HG02852 (cell line): ENCODE measurements around the gene PPDPF.
"Not testable (repeated sequence)": the region's sequence is repeated elsewhere in the genome, so short reads cannot be mapped to it uniquely, and the experiment has no call there.

Source experiments
- ATAC-seq: cut with Tn5 transposase; IDR thresholded peaks from one replicate; pipeline ENCODE4 v1.9.1; 2021; ENCODE audit warnings: mild to moderate bottlenecking, moderate library complexity; ENCODE audit not compliant: unreplicated experiment

Gene PPDPF

DNA sequence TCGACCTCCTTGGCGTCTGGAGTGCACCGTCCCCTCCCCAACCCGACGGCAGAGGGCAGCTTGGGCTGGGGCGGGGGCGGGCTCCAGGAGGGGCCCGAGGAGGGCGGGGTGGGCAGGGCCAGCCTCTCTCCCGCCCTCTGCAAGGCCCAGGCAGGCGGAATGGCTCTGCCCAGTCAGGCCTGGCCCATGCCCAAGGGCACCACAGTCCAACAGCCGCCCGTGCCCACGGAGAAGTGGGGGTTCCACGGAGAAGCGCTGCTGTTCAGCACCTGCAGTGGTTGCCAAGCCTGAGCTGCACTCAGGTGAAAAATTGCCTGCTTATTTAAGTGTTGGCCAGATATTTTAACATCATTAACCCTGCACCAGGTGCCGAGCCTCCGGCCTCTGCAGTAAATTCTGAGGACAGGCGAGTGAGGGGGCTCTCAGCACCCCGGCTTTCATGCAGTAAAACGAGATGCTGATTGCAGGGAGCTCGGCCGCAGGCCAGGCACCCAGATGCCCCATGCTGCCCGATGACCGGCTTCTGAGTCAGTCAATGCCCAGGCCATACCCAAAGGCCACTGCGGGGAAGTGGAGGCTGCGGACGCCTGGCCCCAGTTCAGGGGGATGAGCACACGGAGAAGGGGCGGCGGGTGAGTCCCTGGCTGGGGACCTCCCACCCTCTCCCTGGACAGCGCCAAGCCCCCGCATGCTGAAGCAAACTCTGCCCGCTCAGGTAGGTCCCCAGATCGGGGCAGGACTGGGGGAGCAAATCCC is 27.3 kb downstream of the PPDPF start, which contains the start of gene SRMS:
SRMS (minus strand) TSS at position 25 of the 756 bp plus-strand sequence. CDS start 286 bp downstream, outside the sequence.
- no peak for ATAC-seq

DNA sequence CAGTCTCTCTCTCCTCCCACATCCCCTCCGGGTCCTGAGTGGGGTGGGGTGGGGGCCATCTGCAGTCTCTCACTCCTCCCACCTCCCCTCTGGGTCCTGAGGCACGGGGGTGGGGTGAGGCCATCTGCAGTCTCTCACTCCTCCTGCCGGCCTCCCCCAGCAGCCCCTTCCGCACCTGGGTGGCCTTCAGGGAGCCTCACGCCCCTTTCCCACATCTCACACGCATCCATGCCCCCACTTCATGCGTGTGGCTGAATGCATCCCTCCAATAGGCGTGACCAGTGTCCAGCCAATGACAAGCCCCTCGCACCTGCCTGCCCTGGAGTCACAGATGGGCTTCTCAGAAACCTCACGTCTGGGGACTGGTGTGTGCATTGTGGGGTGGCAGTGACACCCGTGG is 28.0 kb downstream of the PPDPF start:
- no peak for ATAC-seq

DNA sequence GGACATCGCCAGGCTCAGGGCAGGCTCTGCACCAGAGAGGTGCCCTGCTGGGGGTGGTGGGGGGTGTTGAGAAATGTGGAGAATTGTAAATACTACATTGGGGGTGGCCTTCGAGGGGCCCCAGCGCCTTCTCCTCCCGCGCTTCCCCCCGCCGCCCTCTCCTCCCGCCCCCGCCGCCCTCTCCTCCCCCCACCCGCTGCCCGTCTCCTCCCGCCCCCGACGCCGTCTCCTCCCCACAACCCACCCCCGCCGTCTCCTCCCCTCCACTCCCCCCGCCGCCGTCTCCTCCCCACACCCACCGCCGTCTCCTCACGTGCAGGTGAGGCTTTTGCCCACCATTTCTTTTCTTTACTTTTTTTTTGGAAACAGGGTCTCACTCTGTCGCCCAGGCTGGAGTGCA is 28.5 kb downstream of the PPDPF start:
- ATAC-seq: no peak

DNA sequence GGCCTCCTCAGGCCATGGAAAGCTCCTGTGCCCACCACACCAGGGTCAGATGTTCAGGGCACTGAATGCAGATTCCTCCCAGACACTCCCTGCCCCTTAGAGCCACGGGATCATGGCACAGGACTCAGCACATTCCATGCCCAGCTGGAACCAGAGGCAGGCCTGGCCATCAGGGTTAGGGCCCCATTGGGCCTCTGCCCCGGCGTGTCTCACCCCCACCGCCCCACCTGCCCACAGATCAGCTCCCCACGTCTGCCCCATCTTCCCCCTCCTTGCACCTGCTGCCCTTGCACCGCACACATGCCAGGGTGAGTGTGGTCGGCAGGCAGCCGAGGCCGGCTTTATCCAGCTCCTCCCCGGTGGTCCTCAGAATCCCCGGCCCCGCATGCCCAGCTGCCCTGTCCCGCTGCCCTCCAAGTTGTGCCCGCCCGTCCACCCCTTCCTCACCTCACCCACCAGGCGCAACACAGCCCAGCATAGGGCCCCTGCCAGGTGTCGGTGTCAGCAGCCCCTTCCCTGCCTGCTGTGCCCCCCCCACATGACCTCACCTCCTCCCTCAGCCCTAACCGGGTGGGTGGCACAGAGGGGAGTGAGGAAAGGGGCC is 29.2 kb downstream of the PPDPF start:
- ATAC-seq: no peak

DNA sequence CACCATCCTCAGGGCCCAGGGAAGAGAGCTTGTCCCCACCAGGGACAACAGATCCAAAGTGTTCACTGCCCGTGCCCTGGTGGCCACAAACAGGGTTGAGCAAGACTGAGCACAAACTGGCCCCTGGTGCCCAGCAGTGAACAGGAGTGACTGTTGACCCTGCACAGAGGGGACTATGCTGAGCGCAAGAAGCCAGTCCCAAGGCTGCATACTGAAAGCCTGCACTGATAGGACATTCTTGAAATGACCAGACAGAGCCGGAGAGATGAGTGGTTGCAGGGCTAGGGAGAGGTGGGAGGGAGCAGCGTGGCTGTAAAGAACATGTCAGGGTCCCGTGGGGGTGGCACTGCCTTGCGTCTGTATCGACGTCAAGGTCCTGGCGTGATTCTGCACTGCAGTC is 30.5 kb downstream of the PPDPF start:
- ATAC-seq: no peak

DNA sequence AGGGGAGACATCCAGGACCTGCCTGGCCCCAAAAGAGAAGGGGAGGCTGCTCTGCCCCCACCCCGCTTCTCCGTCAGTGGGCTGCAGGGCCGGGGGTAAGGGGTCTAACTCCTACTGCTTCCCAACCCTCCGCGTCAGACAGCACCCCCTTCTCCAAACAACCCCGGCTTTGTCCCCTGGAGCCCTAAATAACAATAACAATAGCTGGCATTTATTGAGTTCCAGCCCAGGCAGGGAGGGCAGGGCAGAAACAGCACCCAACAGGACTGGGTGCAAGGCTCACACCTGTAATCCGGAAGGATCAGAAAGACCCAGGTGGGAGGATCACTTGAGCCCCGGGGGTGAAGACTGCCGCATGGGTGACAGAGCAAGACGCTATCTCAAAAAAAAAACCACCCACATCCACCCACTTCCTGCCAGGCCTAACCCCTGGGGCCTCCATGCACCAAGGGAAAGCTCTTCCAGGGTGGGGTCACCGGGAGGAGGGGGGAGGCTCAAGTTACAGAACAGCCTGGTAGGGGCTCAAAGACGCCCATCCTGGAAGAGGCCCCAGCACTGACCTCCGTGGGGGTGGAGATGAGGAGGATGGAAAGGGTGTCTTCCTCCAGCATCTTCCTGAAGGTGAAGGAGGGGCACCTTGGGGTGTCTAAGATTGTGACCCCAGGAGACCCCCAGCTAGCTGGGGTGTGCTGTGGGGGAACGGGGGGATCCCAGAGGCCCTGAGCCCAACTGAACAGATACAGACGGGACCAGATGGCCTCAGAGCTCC is 32.1 kb downstream of the PPDPF start:
- peak; percentile 35 for ATAC-seq

DNA sequence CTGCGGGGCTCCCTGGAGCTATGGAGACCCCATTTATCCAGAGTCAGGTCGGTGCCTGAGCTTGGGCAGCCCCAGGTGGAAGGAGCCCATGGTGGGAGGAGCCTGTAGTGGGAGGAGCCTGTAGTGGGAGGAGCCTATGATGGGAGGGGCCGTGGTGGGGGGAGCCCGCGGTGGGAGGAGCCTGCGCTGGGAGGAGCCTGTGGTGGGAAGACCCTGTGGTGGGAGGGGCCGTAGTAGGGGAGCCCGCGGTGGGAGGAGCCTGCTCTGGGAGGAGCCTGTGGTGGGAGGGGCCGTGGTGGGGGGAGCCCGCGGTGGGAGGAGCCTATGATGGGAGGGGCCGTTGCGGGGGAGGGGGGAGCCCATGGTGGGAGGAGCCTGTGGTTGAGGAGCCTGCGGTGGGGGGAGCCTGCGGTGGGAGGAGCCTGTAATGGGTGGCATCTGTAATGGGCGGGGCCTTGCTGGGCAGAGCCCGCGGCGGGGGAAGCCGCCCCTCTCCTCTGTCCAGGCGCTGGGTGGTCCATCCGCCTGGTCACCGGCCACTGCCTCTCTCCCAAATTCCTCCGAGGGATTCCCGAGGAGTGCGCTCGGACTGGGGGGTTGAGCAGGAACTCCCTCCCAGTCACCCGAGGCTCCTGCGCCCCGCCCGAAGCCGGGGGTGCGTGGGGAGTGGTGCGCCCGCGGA is 32.8 kb downstream of the PPDPF start:
- ATAC-seq: peak; percentile 31

DNA sequence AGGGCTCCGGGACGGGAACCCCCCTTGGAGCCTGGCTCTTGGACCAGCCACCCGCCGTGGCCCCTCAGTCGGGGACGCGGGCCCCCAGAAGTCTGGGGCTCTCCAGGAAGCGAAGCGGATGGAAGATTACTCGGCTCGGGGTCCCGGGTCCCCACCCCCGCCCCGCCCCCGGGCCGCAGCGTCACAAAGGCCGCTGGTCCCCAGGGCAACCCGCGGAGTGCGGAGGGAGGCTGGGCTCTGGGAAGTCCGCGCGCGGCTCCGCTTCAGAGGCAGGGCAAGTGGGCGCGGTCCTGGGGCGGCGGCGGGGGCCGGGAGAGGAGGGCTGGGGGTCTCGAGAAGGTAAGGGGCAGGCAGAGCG is 33.3 kb downstream of the PPDPF start, which contains the start of gene FNDC11:
FNDC11 (plus strand) TSS at position 227 of the 358 bp plus-strand sequence. CDS start 1,505 bp downstream, outside the sequence.
- peak; percentile 20 for ATAC-seq

DNA sequence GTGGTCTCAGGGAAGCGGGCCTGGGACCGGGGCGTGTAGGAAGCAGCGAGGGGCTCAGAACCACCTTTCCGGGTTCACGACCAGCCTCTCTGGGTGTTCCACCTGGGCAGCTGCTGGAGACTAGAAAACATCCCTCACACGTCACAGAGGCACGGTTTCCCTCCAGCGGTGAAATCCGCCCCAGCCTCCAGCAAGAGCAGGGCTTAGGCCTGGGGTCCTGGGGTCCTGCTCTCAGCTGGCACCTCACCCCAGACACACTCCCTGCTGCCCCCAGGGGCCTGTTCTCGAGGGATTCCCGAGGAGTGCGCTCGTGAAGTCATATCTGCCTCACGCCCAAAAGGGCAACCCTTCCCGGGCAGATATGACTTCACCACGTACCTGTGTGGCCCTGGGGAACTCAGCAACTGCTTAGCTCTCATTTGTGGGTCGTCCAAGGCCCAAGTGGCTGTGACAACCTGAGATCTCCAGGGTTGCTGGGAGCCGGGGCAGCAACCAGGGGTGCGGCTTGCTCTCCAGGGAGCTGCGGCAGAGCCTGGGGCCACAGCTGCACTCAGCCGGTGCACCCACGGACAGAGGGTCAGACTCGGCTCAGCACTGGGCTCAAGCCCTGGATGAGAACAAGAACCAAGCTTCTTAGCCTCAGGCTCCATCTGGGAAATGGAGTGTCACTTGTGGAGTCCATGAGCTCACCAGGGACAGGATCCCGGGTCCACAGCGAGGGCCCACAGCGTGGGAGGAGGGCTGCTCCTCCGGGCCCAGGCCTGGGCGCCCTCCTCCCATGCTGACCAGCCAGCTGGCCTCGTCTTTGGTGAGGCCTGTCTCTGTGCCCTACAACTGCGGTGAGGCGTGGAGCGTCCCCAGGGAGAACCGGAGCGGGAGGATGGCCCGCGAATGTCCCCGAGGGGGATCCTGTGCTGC is 34.1 kb downstream of the PPDPF start:
- ATAC-seq: no peak

DNA sequence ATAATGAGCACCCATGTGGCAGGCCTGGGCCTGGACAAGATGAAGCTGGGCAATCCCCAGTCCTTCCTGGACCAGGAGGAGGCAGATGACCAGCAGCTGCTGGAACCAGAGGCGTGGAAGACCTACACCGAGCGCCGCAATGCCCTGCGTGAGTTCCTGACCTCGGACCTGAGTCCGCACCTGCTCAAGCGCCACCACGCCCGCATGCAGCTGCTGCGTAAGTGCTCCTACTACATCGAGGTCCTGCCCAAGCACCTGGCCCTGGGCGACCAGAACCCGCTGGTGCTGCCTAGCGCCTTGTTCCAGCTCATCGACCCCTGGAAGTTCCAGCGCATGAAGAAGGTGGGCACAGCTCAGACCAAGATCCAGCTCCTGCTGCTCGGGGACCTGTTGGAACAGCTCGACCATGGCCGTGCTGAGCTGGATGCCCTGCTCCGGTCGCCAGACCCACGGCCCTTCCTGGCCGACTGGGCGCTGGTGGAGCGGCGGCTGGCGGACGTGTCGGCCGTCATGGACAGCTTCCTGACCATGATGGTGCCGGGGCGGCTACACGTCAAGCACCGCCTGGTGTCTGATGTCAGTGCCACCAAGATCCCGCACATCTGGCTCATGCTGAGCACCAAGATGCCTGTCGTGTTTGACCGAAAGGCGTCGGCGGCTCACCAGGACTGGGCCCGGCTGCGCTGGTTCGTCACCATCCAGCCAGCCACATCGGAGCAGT is 35.3 kb downstream of the PPDPF start:
- ATAC-seq: no peak

DNA sequence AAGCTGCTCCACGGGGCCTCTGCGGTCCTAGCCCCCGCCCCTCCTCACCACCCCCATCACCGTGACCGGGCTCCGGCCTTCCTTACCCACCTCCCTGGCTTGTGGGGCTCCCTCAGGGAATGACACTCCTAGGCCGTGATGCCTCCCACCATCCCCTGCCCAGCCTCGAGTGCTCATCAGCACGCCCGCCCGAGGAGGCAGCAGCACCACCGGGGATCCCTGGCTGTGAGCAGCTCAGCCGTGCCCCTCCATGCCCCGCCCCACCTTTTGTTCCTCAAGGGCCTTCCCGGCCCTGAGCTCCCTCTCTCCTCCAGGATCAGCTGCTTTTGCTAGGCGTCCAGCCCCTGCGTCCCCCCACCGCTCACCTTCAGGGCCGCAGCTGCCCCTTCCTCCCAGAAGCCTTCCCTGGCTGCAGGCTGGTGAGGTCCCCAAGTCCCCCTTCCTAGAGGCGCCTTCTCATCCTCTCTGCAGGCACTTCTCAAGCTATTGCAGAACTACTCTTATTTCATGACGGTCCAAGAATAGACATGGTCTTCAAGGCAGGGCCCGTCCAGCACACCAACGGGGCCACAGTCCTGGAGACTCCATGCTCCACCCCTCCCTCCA is 36.4 kb downstream of the PPDPF start:
- no peak for ATAC-seq

DNA sequence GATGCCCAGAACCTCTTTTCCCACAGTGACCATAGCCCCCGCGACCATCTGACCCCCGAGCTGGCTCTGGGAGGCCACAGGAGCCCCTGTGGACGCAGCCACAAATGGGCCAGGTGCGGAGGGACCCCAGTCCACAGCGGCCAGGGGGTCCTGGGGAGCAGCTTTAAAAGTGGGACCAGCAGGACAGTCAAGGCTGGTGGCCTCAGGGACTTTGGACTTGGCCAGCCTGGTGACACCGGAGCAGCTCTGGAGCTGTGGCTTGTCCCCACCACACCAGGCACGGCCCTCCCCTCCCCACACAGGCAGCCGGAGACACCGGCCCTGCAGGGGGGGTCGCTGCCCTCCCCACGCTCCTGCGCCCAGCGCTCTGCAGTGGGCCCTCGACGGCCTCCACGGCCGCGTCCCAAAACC is 36.9 kb downstream of the PPDPF start:
- no peak for ATAC-seq

DNA sequence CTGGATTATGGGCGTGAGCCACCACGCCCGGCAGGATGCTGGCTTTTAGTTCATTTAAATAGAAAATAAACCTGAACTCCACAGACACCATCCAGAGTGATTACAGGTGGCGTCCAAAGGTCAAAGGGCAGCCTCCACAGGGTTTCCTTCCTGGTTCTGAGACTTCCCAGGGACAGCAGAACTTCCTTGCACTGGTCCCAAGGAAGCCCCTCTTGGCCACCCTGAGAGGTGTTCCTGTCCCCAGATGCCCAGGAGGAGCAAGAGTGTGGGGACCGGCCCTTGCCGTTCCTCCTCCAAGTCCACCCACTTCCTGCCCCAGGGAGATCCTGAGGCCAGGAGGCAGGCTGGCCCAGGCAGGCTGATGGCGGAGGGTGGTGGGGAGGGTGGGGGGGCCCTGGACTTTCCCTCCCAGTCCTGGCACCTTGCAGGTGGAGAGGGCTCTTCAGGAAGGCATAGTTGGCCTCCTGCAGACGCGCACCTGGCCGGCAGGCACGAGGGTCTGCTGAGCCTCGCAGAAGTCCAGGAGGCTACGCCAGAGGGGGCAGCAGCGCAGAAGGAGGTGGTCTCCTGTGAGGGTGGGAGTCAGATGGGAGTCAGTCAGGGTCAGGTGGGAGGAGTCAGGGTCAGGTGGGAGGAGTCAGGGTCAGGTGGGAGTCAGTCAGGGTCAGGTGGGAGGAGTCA is 38.4 kb downstream of the PPDPF start:
- no peak for ATAC-seq

DNA sequence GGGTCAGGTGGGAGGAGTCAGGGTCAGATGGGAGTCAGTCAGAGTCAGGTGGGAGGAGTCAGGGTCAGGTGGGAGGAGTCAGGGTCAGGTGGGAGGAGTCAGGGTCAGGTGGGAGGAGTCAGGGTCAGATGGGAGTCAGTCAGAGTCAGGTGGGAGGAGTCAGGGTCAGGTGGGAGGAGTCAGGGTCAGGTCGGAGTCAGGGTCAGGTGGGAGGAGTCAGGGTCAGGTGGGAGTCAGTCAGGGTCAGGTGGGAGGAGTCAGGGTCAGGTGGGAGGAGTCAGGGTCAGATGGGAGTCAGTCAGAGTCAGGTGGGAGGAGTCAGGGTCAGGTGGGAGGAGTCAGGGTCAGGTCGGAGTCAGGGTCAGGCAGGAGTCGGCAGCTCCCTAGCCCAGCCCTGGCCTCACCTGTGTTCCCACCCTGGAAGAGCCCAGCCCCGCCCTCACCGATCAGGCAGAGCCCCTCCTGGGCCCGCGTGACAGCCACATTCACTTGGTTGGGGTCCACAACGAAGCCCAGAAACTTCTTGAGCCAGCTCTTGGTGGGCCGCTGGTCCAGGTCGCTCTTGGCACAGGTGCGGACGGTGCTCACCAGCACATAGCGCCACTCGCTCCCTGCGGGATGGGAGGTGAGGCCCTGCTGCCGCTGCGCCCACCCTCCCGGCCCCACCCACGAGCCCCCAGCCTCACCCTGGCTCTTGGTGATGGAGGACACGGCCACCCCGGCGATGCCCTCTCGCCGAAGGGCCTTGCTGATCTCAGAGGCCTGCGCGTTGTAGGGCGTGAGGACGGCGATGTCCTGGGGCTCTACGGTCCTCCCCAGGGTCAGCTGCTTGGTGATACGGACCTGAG is 39.1 kb downstream of the PPDPF start:
- not testable (repeated sequence) for ATAC-seq

DNA sequence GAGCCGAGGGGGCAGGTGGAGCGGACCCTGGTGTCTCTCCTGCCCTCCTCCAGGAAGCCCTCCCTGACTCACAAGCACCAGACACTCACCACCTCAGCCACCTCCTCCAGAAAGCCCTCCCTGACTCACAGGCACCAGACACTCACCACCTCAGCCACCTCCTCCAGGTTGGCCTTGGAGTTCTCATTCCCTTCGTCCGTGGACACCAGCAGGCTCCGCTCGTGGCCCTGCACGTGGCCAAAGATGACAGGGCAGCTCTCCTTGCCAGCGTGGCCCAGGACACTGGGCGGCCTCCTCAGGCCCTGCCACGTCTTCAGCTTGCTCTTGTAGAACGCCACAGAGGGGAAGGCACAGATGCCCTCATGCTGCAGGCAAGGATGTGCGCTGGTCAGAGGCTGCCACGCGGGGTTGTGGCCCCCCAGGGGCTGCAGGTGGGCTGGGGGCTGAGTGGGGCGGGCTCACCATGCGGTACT is 39.8 kb downstream of the PPDPF start:
- ATAC-seq: no peak

DNA sequence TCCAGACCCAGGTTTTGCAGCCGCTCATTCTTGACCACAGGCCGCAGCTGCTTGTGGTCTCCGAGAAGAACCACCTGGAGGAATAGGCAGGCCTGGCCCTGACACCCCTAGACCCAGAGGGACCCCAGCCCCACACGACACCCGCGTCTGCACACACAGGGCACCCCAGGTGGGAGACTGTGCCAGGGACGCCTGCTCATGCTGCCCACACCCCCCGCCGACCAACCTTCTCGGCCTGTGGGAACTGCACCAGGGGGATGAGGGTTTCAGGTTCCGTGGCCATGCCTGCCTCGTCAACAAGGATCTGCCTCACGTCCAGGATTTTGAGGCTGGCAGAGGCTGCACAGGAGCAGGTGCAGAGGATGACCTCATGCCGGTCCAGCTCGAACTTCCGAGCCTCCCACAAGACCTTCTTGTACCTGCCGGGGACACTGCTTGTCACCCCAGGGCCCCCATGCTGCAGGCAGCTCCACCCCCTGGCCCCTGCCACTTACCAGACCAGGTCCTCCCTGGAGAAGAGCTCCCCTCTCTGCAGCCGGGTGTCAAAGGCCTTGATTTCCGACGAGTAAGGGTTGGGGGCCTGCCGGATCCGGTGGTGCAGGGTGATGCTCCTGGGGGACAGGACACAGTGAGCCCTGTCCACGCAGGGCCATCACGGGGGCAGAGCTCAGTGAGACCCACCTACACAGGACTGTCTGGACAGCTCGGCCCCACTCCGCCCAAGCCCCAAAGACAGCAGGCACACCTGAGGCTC is 40.5 kb downstream of the PPDPF start:
- no peak for ATAC-seq
